ENCODE data around the gene CLDN22.
"Not testable (repeated sequence)": the region's sequence is repeated elsewhere in the genome, so short reads cannot be mapped to it uniquely, and the experiment has no call there.

The CLDN22 gene

GRCh38 chr4:183335369-183335940 is 15.4 kb upstream of the CLDN22 start:
- no peak overlapping the region for H3K9ac ChIP-seq (ENCODE audit: low read depth, low read length)
- H3K9me3 ChIP-seq (ENCODE audit: control insufficient read depth, insufficient read depth, low read length), result no peaks in the 10 kb centered on the region
- H3K4me1 ChIP-seq (ENCODE audit: insufficient read depth, low read length), result no peaks in the 10 kb centered on the region
- no peaks in the 10 kb centered on the region for H3K36me3 ChIP-seq (ENCODE audit: insufficient read depth, low read length)

DNA sequence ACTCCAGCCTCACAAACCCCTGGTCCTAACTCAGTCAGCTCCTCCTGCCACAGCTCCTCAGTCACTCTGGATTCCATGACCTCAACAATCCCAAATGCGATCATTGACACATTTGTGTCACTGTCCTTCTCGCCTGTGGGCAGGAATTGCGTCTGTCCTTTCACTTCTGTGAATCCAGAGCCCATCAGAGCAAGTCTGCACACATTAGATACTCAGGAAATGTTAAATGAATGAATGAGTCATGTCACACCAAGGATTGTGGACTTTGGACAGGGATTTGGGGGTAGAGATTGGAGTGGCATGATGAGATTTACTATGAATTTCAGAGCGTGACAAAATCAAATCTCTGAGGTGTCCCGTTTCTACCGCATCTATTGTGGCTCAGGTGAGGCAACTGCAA is 13.9 kb upstream of the CLDN22 start:
- Histone ChIP-seq H3K9me3 (ENCODE audit: control insufficient read depth, insufficient read depth, low read length) (no peaks in the 10 kb centered on the region), H3K9ac (ENCODE audit: low read depth, low read length) (no peak overlapping the region), H3K36me3 (ENCODE audit: insufficient read depth, low read length) (no peaks in the 10 kb centered on the region), H3K4me1 (ENCODE audit: insufficient read depth, low read length) (no peaks in the 10 kb centered on the region)

DNA sequence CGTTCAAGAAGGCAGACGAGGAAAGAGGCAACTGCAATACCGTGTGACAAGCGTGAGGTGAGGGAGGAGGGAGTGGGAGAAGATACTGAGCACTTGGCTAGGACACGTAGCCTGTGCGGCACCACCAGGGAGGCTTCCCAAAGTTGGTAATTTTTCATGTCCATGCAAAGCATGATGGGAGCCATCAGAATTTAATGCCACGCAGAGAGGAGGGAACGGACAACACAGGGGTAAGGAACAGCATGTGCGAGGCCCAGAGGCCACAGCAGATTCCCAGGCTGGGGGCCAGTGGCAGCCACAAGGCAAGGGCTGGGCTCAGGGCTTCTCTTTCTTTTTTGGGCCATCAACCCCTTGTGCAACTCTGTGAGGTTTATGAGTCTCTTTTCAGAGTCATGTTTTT is 13.1 kb upstream of the CLDN22 start:
- no peaks in the 10 kb centered on the region for H3K9me3 ChIP-seq (ENCODE audit: control insufficient read depth, insufficient read depth, low read length)
- no peaks in the 10 kb centered on the region for H3K4me1 ChIP-seq (ENCODE audit: insufficient read depth, low read length)
- no peaks in the 10 kb centered on the region for H3K36me3 ChIP-seq (ENCODE audit: insufficient read depth, low read length)
- no peak overlapping the region for H3K9ac ChIP-seq (ENCODE audit: low read depth, low read length)

DNA sequence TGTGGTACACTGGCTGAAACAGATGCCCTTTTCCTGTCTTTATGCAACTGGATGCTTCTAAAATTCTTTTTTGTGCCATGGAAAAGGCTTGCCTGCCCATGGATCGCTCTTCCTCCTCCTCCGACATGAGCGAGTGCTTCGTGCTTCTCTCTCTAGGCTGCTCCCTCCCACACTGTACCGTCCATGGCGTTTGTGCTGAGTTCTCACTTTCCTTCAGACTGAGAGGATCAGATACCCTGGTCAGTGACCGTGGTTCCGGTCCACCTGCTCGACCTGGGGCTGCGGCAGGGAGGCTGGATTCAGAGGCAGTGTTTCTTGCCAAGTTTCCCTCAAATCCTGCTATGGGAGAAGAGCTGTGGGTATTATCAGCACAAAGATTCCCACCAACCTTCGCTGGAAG is 12.4 kb upstream of the CLDN22 start:
- no peaks in the 10 kb centered on the region for H3K36me3 ChIP-seq (ENCODE audit: insufficient read depth, low read length)
- H3K4me1 ChIP-seq (ENCODE audit: insufficient read depth, low read length), result no peaks in the 10 kb centered on the region
- no peak overlapping the region for H3K9ac ChIP-seq (ENCODE audit: low read depth, low read length)
- no peaks in the 10 kb centered on the region for H3K9me3 ChIP-seq (ENCODE audit: control insufficient read depth, insufficient read depth, low read length)

DNA sequence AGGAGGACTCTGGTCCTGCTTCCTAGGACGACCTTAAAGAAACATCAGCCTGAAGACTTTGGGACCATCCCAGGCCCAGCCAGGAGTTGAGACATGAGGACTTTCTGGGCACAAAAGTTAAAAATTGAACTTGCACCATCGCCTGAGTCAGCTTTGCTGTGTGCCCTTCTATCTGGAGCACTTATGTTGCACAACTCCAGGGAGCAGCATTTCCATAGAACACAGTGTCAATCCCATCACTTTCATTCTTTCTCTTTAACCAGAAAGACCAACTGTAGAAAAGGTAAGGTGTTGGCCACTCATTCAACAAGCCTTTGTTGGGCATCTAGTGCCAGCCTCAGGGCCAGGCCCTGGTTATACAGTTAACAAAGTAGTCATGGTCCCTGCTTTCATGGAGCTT is 10.8 kb upstream of the CLDN22 start:
- Histone ChIP-seq H3K4me1 (ENCODE audit: insufficient read depth, low read length) (no peaks in the 10 kb centered on the region), H3K9me3 (ENCODE audit: control insufficient read depth, insufficient read depth, low read length) (no peaks in the 10 kb centered on the region; the same call in 1 of the 2 replicates), H3K36me3 (ENCODE audit: insufficient read depth, low read length) (no peaks in the 10 kb centered on the region), H3K9ac (ENCODE audit: low read depth, low read length) (no peak overlapping the region)

DNA sequence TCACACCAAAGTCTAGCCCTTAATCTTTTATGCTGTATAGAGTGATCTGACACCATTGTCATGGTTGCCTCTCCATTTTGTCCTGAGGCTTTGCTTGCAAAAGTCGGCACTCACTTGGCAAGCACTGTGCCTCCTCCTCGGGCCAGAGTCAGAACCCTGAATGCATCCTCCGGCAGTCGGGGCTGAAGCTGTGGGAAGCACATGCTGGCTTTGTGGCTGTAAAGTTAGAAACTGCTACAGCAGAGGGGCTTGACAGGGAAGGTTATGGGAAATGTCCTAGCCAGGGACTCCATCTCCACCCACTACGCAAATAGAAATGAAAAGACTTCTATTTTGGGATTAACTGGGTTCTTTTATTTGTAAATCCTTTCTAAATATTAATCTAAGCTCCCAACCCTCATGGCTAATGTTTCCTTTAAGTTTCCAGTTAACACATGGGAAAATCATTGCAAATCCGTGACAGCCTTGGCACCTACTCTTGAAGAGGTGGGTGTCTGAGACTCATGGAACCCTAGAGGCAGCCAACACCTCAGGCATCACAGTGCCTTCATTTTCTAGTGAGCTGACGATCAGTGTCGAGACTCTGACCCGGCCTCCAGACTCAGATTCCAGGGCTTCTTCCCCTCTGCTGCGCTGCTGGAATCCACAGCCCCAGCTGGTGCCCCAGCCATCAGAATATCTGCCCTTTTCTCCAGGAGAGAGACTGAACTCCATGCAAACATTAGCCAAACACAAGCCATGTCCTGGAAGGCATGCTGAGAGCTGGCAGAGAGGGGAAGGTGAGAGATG is 10.1 kb upstream of the CLDN22 start:
- no peaks in the 10 kb centered on the region for H3K36me3 ChIP-seq (ENCODE audit: insufficient read depth, low read length)
- no peak overlapping the region for H3K9ac ChIP-seq (ENCODE audit: low read depth, low read length)
- H3K9me3 ChIP-seq (ENCODE audit: control insufficient read depth, insufficient read depth, low read length), result no peaks in the 10 kb centered on the region; the same call in 1 of the 2 replicates
- no peaks in the 10 kb centered on the region for H3K4me1 ChIP-seq (ENCODE audit: insufficient read depth, low read length)

DNA sequence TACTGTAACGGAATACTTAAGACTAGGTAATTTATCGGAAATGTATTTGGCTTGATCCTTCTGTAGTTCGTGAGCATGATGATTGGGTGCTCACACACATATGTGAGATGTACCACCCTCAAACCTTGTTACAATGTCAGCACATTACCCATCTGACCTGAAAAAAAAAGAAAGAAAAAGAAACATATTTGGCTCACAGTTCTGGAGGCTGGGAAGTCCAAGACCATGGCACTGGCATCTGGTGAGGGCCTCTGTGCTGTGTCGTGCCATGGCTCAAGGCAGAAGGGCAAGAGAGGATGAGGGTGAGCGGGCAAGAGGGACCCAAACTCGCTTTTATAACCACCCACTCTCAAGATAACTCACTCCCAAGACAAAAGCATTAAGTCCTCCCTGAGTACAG is 9.2 kb upstream of the CLDN22 start:
- Histone ChIP-seq H3K9me3 (ENCODE audit: control insufficient read depth, insufficient read depth, low read length) (no peaks in the 10 kb centered on the region; the same call in 1 of the 2 replicates), H3K36me3 (ENCODE audit: insufficient read depth, low read length) (no peaks in the 10 kb centered on the region), H3K4me1 (ENCODE audit: insufficient read depth, low read length) (no peaks in the 10 kb centered on the region), H3K9ac (ENCODE audit: low read depth, low read length) (no peak overlapping the region)

GRCh38 chr4:183328832-183329231 is 8.8 kb upstream of the CLDN22 start:
- Histone ChIP-seq H3K9me3 (ENCODE audit: control insufficient read depth, insufficient read depth, low read length) (no peaks in the 10 kb centered on the region; the same call in 1 of the 2 replicates), H3K36me3 (ENCODE audit: insufficient read depth, low read length) (no peaks in the 10 kb centered on the region), H3K9ac (ENCODE audit: low read depth, low read length) (no peak overlapping the region), H3K4me1 (ENCODE audit: insufficient read depth, low read length) (no peaks in the 10 kb centered on the region)

- no peaks in the 10 kb centered on the region for H3K4me1 ChIP-seq (ENCODE audit: insufficient read depth, low read length)
- H3K36me3 ChIP-seq (ENCODE audit: insufficient read depth, low read length), result no peaks in the 10 kb centered on the region
- no peaks in the 10 kb centered on the region; the same call in 1 of the 2 replicates for H3K9me3 ChIP-seq (ENCODE audit: control insufficient read depth, insufficient read depth, low read length)
- H3K9ac ChIP-seq (ENCODE audit: low read depth, low read length), result no peak overlapping the region
Observed at GRCh38 chr4:183327827-183328226, 7.8 kb upstream of the CLDN22 start.

- H3K4me1 ChIP-seq (ENCODE audit: insufficient read depth, low read length), result no peaks in the 10 kb centered on the region
- H3K9ac ChIP-seq (ENCODE audit: low read depth, low read length), result no peak overlapping the region
- H3K9me3 ChIP-seq (ENCODE audit: control insufficient read depth, insufficient read depth, low read length), result no peaks in the 10 kb centered on the region; the same call in 1 of the 2 replicates
- H3K36me3 ChIP-seq (ENCODE audit: insufficient read depth, low read length), result no peaks in the 10 kb centered on the region
Observed at GRCh38 chr4:183326853-183327252, 6.8 kb upstream of the CLDN22 start.

- H3K9me3 ChIP-seq (ENCODE audit: control insufficient read depth, insufficient read depth, low read length); H3K4me1 ChIP-seq (ENCODE audit: insufficient read depth, low read length); H3K36me3 ChIP-seq (ENCODE audit: insufficient read depth, low read length); H3K9ac ChIP-seq (ENCODE audit: low read depth, low read length): not testable (repeated sequence)
Observed at GRCh38 chr4:183326387-183326786, 6.3 kb upstream of the CLDN22 start.

DNA sequence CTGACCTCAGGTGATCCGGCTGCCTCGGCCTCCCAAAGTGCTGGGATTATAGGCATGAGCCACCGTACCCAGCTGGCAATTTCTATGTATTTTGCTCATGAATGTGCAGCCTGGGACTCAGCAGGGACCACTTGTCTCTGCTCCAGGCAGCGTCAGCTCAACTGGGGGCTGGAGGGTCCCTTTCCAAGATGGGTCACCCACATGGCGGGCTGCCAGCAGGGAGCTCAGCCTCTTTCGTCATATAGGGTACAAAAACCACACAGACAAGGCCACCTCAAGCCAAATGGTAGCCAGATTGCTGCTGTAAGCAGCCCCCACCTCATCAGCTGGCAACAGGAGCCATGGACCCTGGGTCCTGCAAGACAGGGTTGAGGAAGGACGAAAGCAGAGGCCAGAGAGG is 4.5 kb upstream of the CLDN22 start:
- Histone ChIP-seq H3K9ac (ENCODE audit: low read depth, low read length) (no peak overlapping the region), H3K9me3 (ENCODE audit: control insufficient read depth, insufficient read depth, low read length) (no peaks in the 10 kb centered on the region; the same call in 1 of the 2 replicates), H3K36me3 (ENCODE audit: insufficient read depth, low read length) (no peaks in the 10 kb centered on the region), H3K4me1 (ENCODE audit: insufficient read depth, low read length) (no peaks in the 10 kb centered on the region)

DNA sequence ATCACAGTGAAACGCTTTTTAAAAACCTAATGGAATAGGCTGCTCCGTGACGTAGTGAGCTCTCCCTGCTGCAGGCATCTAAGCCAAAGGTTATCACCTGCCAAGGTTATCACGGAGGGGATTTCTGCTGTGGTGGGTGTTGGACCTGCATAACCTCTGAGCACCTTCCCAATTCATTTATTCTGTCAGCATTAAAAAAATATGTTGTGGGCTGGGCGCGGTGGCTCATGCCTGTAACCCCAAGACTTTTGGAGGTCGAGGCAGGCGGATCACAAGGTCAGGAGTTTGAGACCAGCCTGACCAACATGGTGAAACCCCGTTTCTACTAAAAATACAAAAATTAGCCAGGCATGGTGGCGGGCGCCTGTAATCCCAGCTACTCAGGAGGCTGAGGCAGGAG is 4.0 kb upstream of the CLDN22 start:
- H3K36me3 ChIP-seq (ENCODE audit: insufficient read depth, low read length); H3K9me3 ChIP-seq (ENCODE audit: control insufficient read depth, insufficient read depth, low read length); H3K4me1 ChIP-seq (ENCODE audit: insufficient read depth, low read length); H3K9ac ChIP-seq (ENCODE audit: low read depth, low read length): not testable (repeated sequence)

- H3K9me3 ChIP-seq (ENCODE audit: control insufficient read depth, insufficient read depth, low read length), result no peaks in the 10 kb centered on the region; the same call in 1 of the 2 replicates
- H3K36me3 ChIP-seq (ENCODE audit: insufficient read depth, low read length), result no peaks in the 10 kb centered on the region
- no peak overlapping the region for H3K9ac ChIP-seq (ENCODE audit: low read depth, low read length)
- H3K4me1 ChIP-seq (ENCODE audit: insufficient read depth, low read length), result no peaks in the 10 kb centered on the region
Observed at GRCh38 chr4:183323295-183323694, 3.2 kb upstream of the CLDN22 start.

DNA sequence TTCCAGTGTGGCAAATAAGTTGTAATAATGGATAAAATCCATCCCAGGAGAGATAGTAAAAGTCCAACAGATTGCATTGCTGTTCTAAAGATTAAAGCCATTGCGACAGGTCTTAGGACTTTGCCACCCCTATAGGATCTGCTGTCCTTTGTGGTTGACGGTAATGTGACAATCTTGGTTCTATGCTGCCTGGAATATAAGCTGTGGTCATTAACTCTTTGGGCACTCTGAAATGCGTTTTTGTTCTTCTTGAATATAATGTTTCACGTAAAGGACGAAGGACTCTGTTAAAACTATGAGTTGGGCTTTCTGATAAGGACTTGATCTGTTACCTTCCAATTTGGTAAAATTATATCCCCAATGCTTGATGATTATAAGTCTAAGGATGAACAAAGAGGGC is 2.2 kb upstream of the CLDN22 start, which contains the start of gene CLDN24:
TSS of gene CLDN24 (minus strand) at position 101 of the 400 bp plus-strand sequence. CDS start at position 101, 0 bp downstream.
- H3K36me3 ChIP-seq (ENCODE audit: insufficient read depth, low read length), result no peaks in the 10 kb centered on the region
- no peak within 1 kb of the TSS for H3K9ac ChIP-seq (ENCODE audit: low read depth, low read length)
- H3K9me3 ChIP-seq (ENCODE audit: control insufficient read depth, insufficient read depth, low read length), result no peaks in the 10 kb centered on the region; the same call in 1 of the 2 replicates
- no peaks in the 10 kb centered on the region for H3K4me1 ChIP-seq (ENCODE audit: insufficient read depth, low read length)

All from ES-I3 (cell line).